GM12878 (cell line): Measurements from ENCODE around the gene GALNT16. TPM values are rescaled to one million over a fixed set of nuclear protein-coding genes. Genes with fewer than 3 reads are reported as not detected.

ENCODE experiments used
- ATAC-seq: fragments of 200-7000 bp; cut with Tn5 transposase; 3 replicates; pipeline ENCODE4 v1.9.1; 2020; ENCODE audit warnings: mild to moderate bottlenecking, moderate library complexity
- BruUV-seq: library from RNA; stranded (reverse); fragments of 400-500 nt; replicated peaks from 2 replicates; lab custom pipeline; 2021; lab: Mats Ljungman, UMichigan
- CTCF ChIA-PET: fragments of 300-600 bp; sonication (Branson Sonifier 250); formaldehyde crosslinking; extraction: SDS; loops from one replicate; lab custom pipeline; 2021; ENCODE audit warnings: inconsistent platforms; lab: Yijun Ruan, JAX
- POLR2A ChIA-PET: fragments of 350-600 bp; formaldehyde crosslinking; extraction: SDS; loops from one replicate; lab custom pipeline; 2021; ENCODE audit warnings: inconsistent platforms; lab: Charles Lee
- RAD21 ChIA-PET: fragments of 300-600 bp; sonication (Branson Sonifier 250); formaldehyde crosslinking; loops from one replicate; lab custom pipeline; 2023; ENCODE audit warnings: antibody characterized with exemption; ENCODE audit not compliant: unreplicated experiment; lab: Charles Lee
- SMC1A ChIA-PET: fragments of 300-600 bp; sonication (Branson Sonifier 250); formaldehyde crosslinking; loops from one replicate; lab custom pipeline; 2023; ENCODE audit not compliant: unreplicated experiment, uncharacterized antibody; lab: Charles Lee
- DNase-seq: peaks from one replicate; pipeline ENCODE4 v3.0.0-alpha.2; 2011; ENCODE audit warnings: low read depth, low spot score
- FAIRE-seq: peaks from 3 replicates; lab custom pipeline; 2011; peaks lifted over from hg19 to GRCh38; lab: Jason Lieb, UNC
- H2AFZ ChIP-seq: 2 replicates; pipeline ENCODE4 v1.6.0; 2011; ENCODE audit warnings: low read depth, low read length, control low read depth; ENCODE audit not compliant: control insufficient read depth
- H3K27ac ChIP-seq: 2 replicates; pipeline ENCODE4 v1.5.1; 2011; ENCODE audit warnings: control low read depth; ENCODE audit not compliant: control insufficient read depth, insufficient read depth
- H3K27me3 ChIP-seq, 2 experiments: replicated peaks in 1 of 2; 2 replicates each; pipeline versions ENCODE4 v1.6.0 to v1.6.1; 2011; ENCODE audit warnings: low read length in 1 of 2; ENCODE audit not compliant: control insufficient read depth in 2 of 2, insufficient read depth in 2 of 2
- H3K36me3 ChIP-seq, 2 experiments: 2 replicates each; pipeline ENCODE4 v1.5.1; 2011; ENCODE audit warnings: low read length in 1 of 2; ENCODE audit not compliant: control insufficient read depth in 2 of 2, insufficient read depth in 2 of 2
- H3K4me1 ChIP-seq: 2 replicates; pipeline ENCODE4 v1.6.1; 2011; ENCODE audit warnings: mild to moderate bottlenecking, low read length, moderate library complexity, mixed read lengths; ENCODE audit not compliant: control insufficient read depth, insufficient read depth
- H3K4me2 ChIP-seq: 2 replicates; pipeline ENCODE4 v1.6.0; 2011; ENCODE audit warnings: control low read depth; ENCODE audit not compliant: control insufficient read depth, insufficient read depth
- H3K4me3 ChIP-seq: fragments of 200-600 bp; sonication (generic); 2 replicates; pipeline ENCODE4 v1.5.1; 2016
- H3K79me2 ChIP-seq: 2 replicates; pipeline ENCODE4 v1.6.0; 2011; ENCODE audit warnings: low read length; ENCODE audit not compliant: control insufficient read depth, insufficient read depth
- H3K9ac ChIP-seq: 2 replicates; pipeline ENCODE4 v1.8.0; 2011; ENCODE audit warnings: low read length, control low read depth, mixed read lengths; ENCODE audit not compliant: control insufficient read depth, insufficient read depth
- H3K9me3 ChIP-seq: replicated peaks from 3 replicates; pipeline ENCODE4 v1.5.1; 2011; ENCODE audit warnings: mild to moderate bottlenecking, low read length; ENCODE audit not compliant: control insufficient read depth, insufficient read depth
- H4K20me1 ChIP-seq: 2 replicates; pipeline ENCODE4 v1.6.0; 2011; ENCODE audit not compliant: control insufficient read depth, insufficient read depth
- CTCF ChIP-seq, 3 experiments: IDR thresholded peaks in 2 of 3; conservative IDR thresholded peaks in 1 of 3; 2 replicates each; pipeline ENCODE4 v1.5.1; 2011; ENCODE audit warnings: low read depth in 3 of 3, low read length in 3 of 3, mild to moderate bottlenecking in 3 of 3, control low read depth in 2 of 3, moderate library complexity in 2 of 3, inconsistent platforms in 1 of 3, mixed read lengths in 1 of 3; ENCODE audit not compliant: control insufficient read depth in 2 of 3, insufficient read depth in 1 of 3; ENCODE audit errors: extremely low read depth in 1 of 3
- EZH2 ChIP-seq: IDR thresholded peaks from 2 replicates; pipeline ENCODE4 v1.6.1; 2012; ENCODE audit warnings: low read depth, mild to moderate bottlenecking, control low read depth, inconsistent platforms, low read length, borderline replicate concordance; ENCODE audit not compliant: control insufficient read depth
- FOXM1 ChIP-seq: IDR thresholded peaks from 2 replicates; pipeline ENCODE4 v1.6.1; 2012; ENCODE audit warnings: low read depth, mild to moderate bottlenecking, inconsistent platforms, low read length, moderate library complexity
- HCFC1 ChIP-seq: fragments of 150-350 bp; IDR thresholded peaks from 2 replicates; pipeline ENCODE4 v1.6.1; 2014; ENCODE audit warnings: low read length
- LARP7 ChIP-seq: fragments of 450-650 bp; IDR thresholded peaks from 2 replicates; pipeline ENCODE4 v1.6.1; 2017; ENCODE audit warnings: mild to moderate bottlenecking
- MTA3 ChIP-seq: IDR thresholded peaks from 2 replicates; pipeline ENCODE4 v1.6.1; 2012; ENCODE audit warnings: low read length, inconsistent platforms, borderline replicate concordance
- SIX5 ChIP-seq: IDR thresholded peaks from 2 replicates; pipeline ENCODE4 v1.6.1; 2011; ENCODE audit warnings: mild to moderate bottlenecking, low read depth, low read length, moderate library complexity; ENCODE audit not compliant: severe bottlenecking
- TAF1 ChIP-seq: IDR thresholded peaks from 2 replicates; pipeline ENCODE4 v1.6.1; 2011; ENCODE audit warnings: mild to moderate bottlenecking, low read depth, low read length, borderline replicate concordance
- USF2 ChIP-seq: IDR thresholded peaks from 2 replicates; pipeline ENCODE4 v1.6.1; 2011; ENCODE audit warnings: low read depth, low read length, improper control_type of control experiment, borderline replicate concordance
- ZNF207 ChIP-seq: fragments of 450-650 bp; IDR thresholded peaks from 2 replicates; pipeline ENCODE4 v1.6.1; 2014; ENCODE audit warnings: antibody characterized with exemption, mild to moderate bottlenecking, borderline replicate concordance
- ZZZ3 ChIP-seq: IDR thresholded peaks from 2 replicates; pipeline ENCODE4 v1.6.1; 2011; ENCODE audit warnings: low read depth; ENCODE audit not compliant: control insufficient read depth, insufficient read length
- WGBS: methylation state at CpG from one replicate; pipeline ENCODE4 v1.1.6; 2016; ENCODE audit warnings: low lambda C conversion rate; ENCODE audit not compliant: insufficient replicate concordance, insufficient coverage; ENCODE audit errors: missing lambda C conversion rate; 5-methylcytosine and 5-hydroxymethylcytosine counted together
- in situ Hi-C: fragments of 300-500 bp; cut with MboI; formaldehyde crosslinking; loops from 9 replicates; pipeline ENCODE4 v1.14.3; 2018; ENCODE audit warnings: mixed read lengths
- intact Hi-C: fragments of 100-400 bp; cut with micrococcal nuclease; formaldehyde crosslinking; loops from one replicate; pipeline ENCODE4 v1.14.2; 2022; ENCODE audit not compliant: unreplicated experiment
- polyA plus RNA-seq, 11 experiments: library from polyadenylated mRNA; depleted of rRNA in 4 of 11; unstranded in 6 of 11; stranded (reverse) in 5 of 11; fragments of >200 nt; fragmentation: Nextera tagmentation in 4 of 11; fragmentation: Illumina TruSeq in 1 of 11; extraction: Ambion mirVana in 4 of 11; extraction: Trizol in 1 of 11; gene quantifications; 1 replicate in 1 of 11; 2 replicates in 10 of 11; pipeline versions ENCODE4 v1.2.1 to v1.2.3, GENCODE V29; 2011 to 2016; ENCODE audit warnings: inconsistent platforms in 2 of 11, missing spikeins in 2 of 11, low read depth in 1 of 11
- total RNA-seq, 4 experiments: library from RNA; depleted of rRNA in 3 of 4; stranded (reverse); fragments of >200 nt in 3 of 4; fragmentation: Illumina TruSeq in 1 of 4; extraction: Trizol in 1 of 4; gene quantifications; 2 replicates each; pipeline versions ENCODE4 v1.2.1 to v1.2.3, GENCODE V29; 2013 to 2021
- TF ChIP-seq, protein P1 (sequence below): fragments of 150-350 bp; IDR thresholded peaks from 2 replicates; pipeline ENCODE4 v1.6.1; 2016; ENCODE audit warnings: low read depth, low read length

Gene GALNT16
- total and polyA plus RNA-seq, 10 of the 15 experiments (the other 5 are each of a cell fraction or from before 2014, with no cell fraction given), result under 0.01 to 0.08 (median 0.03) TPM; not detected in 3

DNA sequence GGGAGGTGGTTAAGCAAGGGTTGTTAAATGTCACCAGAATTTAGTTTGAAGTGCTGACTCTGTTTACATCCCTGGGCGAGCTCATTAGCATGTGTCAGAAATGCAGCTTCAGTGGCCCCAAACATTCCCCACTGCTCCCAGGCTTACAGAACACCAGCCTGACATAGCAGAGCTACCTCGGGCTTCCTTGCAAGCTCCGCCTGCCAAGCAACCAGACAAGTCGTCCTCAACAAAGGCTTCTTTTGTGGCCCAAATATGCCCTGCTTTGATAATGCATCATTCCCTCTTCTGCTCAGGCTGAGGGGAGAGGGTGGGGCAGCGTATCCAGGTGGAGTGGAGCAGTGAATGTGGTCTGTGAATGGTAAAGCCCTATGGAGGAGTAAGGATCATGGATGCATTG, 110.1 kb downstream of the GALNT16 start:
- CTCF ChIA-PET, result interaction anchor here (0.9 kb wide), 1 partner anchor 17 kb away, joined by 3 read pairs; no protein-coding TSS in a partner anchor
- 86% methylated on average over 5 of the region's 5 CpGs for WGBS

More for the DNA sequence above, 110.1 kb downstream of the GALNT16 start:
- in situ Hi-C loops, result no loop called here
- Histone ChIP-seq H3K36me3 (peaks cover 0 to 3% of the 10 kb centered on the region in 2 experiments; a peak in 2 of 4 replicates), H3K9ac (no peak overlapping the region), H3K27ac (no peak overlapping the region), H3K4me2 (no peak overlapping the region), H3K9me3 (no peaks in the 10 kb centered on the region), H3K27me3 (no peaks in the 10 kb centered on the region), H2AFZ (no peak overlapping the region), H4K20me1 (no peaks in the 10 kb centered on the region), H3K79me2 (no peaks in the 10 kb centered on the region), H3K4me1 (no peaks in the 10 kb centered on the region), H3K4me3 (no peak overlapping the region)
- BruUV-seq, result no TSS peak
- no peak for FAIRE-seq
- RAD21 ChIA-PET, result interaction anchor here (2.6 kb wide), 1 partner anchor 9 kb away, joined by 9 read pairs; no protein-coding TSS in a partner anchor
- TF ChIP-seq ZZZ3 (no peak), SIX5 (no peak), TAF1 (no peak), HCFC1 (no peak), CTCF (IDR thresholded peaks at IDR 0.05 in 2 of 3, conservative IDR thresholded peaks at IDR 0.05 in 1 of 3; ENCODE audit: control insufficient read depth in 2 of 3, extremely low read depth in 1 of 3, insufficient read depth in 1 of 3, low read depth in 3 of 3, low read length in 3 of 3) (no peak), USF2 (no peak), EZH2 (no peak), LARP7 (no peak), MTA3 (no peak), ZNF207 (no peak), FOXM1 (no peak)
- TF ChIP-seq, protein P1, sequence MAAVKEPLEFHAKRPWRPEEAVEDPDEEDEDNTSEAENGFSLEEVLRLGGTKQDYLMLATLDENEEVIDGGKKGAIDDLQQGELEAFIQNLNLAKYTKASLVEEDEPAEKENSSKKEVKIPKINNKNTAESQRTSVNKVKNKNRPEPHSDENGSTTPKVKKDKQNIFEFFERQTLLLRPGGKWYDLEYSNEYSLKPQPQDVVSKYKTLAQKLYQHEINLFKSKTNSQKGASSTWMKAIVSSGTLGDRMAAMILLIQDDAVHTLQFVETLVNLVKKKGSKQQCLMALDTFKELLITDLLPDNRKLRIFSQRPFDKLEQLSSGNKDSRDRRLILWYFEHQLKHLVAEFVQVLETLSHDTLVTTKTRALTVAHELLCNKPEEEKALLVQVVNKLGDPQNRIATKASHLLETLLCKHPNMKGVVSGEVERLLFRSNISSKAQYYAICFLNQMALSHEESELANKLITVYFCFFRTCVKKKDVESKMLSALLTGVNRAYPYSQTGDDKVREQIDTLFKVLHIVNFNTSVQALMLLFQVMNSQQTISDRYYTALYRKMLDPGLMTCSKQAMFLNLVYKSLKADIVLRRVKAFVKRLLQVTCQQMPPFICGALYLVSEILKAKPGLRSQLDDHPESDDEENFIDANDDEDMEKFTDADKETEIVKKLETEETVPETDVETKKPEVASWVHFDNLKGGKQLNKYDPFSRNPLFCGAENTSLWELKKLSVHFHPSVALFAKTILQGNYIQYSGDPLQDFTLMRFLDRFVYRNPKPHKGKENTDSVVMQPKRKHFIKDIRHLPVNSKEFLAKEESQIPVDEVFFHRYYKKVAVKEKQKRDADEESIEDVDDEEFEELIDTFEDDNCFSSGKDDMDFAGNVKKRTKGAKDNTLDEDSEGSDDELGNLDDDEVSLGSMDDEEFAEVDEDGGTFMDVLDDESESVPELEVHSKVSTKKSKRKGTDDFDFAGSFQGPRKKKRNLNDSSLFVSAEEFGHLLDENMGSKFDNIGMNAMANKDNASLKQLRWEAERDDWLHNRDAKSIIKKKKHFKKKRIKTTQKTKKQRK, result no peak
- ATAC-seq, result no peak
- SMC1A ChIA-PET, result interaction anchor here (0.5 to 2.1 kb wide), 5 partner anchors 9 to 232 kb away, joined by 3 to 5 read pairs (median 3); no protein-coding TSS in a partner anchor
- DNase-seq, result no peak
- POLR2A ChIA-PET, result interaction anchor here (1.4 to 1.8 kb wide), 2 partner anchors 8 to 10 kb away, joined by 3 to 8 read pairs; no protein-coding TSS in a partner anchor
- intact Hi-C loops, result no loop called here
